HTR-8/SVneo (cell line): ENCODE data around the gene POGLUT3.

ENCODE experiments used
- DNase-seq: peaks from one replicate; pipeline ENCODE4 v3.0.0; 2011; ENCODE audit warnings: low spot score, mixed read lengths; ENCODE audit not compliant: insufficient read length
- FAIRE-seq: peaks from 2 replicates; lab custom pipeline; 2011; peaks lifted over from hg19 to GRCh38; lab: Jason Lieb, UNC

Gene POGLUT3, protein sequence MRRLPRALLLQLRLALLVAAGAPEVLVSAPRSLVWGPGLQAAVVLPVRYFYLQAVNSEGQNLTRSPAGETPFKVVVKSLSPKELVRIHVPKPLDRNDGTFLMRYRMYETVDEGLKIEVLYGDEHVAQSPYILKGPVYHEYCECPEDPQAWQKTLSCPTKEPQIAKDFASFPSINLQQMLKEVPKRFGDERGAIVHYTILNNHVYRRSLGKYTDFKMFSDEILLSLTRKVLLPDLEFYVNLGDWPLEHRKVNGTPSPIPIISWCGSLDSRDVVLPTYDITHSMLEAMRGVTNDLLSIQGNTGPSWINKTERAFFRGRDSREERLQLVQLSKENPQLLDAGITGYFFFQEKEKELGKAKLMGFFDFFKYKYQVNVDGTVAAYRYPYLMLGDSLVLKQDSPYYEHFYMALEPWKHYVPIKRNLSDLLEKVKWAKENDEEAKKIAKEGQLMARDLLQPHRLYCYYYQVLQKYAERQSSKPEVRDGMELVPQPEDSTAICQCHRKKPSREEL

DNA sequence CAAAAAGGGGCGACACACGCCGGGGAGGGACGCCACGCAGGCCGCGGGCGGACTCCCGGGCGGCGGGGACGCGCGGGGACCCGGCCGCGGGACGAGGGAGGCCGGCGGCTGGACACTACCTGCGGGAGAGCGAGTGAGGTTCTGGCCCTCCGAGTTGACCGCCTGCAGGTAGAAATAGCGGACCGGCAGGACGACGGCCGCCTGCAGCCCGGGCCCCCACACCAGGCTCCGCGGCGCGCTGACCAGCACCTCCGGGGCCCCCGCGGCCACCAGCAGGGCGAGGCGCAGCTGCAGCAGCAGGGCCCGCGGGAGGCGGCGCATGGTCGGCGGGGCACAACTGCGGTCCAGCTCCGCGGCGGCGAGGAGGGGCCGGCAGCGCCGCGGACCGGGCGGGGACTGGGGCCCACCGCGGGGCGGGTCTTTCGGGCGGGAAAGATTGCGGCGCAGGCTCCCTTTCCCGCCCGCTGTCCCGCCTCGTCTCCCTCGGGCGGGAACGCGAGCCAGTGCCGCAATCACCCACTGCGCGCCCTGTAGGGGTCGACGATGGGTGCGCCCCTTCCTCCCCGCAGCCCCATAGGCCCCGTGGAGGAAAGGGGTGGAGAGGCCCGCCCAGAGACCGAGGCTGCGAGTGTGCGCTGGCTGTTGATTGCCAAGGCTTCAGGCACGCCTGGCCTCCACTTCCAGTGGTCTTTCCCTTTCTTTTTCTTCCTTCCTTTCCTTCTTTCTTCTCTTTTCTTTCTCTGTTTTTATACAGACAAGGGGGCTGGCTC, at the start of gene POGLUT3:
TSS of gene POGLUT3 (minus strand) at position 339 of the 770 bp plus-strand sequence. CDS start at position 321, 18 bp downstream.
- DNase-seq (peak; percentile 69), FAIRE-seq (no peak)

DNA sequence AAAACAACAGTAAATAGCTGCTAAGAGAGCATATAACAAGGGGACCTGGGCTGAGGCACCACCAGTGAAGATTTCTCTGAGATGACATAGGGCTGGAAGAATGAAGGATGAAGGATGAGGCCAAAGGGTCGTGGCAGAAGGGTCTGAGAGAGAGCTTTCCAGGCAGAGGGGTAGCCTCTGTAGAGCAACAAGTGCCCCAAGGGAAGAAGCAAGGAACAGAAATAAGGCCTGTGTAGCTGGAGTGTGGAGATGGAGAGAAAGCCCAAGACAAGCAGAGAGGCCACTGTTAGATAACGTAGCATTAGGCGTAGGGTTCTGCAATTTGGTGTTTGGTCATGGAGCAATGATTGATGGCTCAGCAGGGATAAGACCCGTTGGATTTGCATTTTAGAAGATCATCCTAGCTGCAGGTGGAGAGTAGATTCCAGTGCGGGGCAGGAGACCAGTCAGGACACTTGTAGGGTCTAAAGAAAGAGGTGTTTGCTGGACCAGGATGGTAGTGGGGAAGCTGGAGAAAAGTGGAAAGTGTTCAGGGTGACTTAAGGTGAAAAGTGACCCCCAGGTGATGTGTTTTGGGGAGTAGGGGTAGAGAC, 47.8 kb upstream of the POGLUT3 start:
- DNase-seq (no peak), FAIRE-seq (no peak)

DNA sequence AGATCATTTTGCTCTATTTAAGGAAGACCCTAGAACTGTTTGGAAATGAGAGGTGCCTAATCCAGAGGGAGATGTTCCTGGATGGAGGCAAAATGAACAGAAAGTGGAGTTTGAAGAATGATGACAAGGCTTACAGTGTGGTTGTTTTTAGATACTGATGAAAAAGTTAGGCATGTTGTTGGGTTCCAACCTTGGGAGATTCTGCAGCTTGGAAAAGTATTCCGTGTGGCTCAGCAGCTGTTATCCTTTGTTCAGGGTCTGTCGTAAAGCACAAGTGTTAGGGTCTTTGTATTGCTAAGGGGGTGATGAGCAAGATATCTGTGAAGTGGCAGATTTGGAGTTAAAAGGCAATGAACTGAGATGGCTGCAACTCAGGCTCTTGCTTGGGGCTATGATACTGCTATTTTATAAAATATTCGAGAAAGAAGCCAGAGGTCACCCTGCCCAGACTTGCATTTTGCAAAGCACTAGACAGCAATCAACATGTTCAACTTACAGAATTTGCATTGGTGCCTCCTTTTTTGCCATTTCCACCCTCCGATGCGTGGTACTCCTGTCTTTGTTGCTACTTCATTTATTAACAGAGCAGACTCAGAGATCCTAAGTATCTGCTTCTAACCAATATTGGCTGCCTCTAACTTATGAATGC, 45.3 kb upstream of the POGLUT3 start:
- FAIRE-seq: no peak
- no peak for DNase-seq

DNA sequence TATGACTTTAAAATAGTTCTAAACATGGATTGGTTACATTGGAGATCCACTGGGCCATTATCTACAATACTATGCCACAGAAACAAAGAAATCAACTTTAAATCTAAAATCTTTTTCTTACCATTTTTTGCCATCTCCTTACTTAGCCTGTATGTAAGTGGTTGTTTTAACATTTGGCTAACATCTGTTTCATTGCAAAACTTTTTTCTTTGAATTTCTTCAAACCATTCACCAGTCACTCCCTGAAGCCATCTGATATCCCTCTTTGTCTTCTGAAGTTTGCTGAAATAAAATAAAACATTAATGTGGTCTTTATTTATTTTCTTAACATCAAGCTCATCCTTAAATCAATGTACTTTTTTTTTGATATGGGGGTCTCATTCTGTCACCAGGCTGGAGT, 43.3 kb upstream of the POGLUT3 start:
- no peak for FAIRE-seq

DNA sequence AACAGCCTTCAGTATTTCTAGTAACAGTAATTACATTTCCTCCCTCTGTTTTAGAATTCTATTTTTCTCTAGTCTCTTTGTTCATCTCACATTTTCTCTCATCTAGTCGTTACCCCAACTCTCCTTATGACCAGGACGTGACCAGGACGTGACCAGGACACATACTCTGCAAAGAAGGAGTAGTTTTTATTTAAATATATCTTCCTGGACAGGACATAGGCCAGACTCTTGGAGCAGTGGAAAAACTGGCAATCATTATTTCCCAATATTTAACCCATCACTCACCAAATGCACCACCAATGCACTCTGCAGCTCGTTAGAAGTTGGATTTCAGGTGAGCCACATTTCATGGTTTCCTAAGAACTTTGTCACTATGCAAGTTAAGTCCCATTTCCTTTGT, 40.3 kb upstream of the POGLUT3 start:
- no peak for FAIRE-seq
- DNase-seq: no peak

More for the DNA sequence above, 43.3 kb upstream of the POGLUT3 start:
- no peak for DNase-seq

DNA sequence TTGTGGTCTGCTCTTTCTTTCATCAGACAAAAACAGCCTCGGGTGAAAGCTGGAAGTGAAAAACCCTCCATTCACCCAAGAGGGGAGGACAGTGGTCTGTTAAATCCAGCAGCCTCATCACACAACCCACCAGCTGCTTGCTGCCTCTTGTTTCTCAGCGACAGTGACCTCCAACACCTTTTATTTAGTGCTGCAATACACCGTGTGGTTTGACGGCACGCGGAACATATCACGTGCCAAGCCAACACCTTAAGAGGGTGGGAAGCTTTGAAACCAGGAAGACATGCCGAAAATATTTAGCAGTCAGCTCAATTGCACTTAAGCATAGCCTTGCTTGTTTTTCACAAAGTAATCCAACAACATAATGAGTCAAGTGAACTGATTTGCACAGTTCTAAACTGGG, 39.8 kb upstream of the POGLUT3 start:
- DNase-seq: no peak
- FAIRE-seq: no peak

DNA sequence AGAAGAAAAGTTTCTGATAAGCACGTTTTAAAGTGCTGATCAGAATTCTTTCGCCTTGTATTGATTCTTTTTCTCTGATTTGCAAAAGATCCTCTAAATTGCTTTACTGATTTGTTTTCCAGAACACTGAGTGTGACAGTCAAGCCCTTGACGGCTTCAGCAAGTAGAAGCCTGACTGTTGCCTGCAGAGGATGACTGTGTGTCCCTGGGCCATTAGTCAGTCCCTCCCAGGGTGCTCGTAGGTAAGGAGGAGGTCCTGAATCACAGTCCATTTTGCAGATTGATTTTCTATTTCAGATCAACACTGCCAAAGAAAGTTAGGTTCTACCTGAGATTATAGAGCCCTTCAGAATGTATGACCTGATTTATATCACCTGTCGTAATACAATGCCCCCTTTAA, 38.6 kb upstream of the POGLUT3 start:
- no peak for FAIRE-seq

DNA sequence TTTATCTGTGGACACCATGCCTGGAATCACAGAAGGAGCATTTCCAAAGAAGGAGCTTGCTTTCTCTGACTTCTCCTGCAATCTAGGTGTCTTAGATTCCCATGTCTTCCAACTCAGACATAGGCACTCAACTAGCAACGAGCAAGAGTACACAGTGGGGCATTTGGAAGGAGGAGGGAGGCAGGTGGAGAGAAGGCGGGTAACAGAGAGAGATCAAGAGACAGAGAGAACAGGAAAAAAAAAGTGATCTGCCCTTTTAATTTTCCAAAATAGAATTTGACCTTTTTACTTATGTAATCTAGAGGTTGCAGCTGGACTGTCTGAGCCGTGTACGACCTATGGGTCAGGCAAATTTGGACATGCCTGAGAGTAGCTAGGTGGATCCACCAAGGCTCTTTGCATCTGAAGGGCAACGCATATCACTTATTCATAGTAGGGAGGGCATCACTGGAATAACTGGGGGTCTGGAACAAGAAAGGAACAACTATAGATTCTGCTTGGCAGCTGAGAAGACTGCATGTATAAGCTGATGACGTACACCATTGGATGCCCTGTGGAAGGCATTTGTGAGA, 37.3 kb upstream of the POGLUT3 start:
- FAIRE-seq: no peak

More for the DNA sequence above, 38.6 kb upstream of the POGLUT3 start:
- no peak for DNase-seq

DNA sequence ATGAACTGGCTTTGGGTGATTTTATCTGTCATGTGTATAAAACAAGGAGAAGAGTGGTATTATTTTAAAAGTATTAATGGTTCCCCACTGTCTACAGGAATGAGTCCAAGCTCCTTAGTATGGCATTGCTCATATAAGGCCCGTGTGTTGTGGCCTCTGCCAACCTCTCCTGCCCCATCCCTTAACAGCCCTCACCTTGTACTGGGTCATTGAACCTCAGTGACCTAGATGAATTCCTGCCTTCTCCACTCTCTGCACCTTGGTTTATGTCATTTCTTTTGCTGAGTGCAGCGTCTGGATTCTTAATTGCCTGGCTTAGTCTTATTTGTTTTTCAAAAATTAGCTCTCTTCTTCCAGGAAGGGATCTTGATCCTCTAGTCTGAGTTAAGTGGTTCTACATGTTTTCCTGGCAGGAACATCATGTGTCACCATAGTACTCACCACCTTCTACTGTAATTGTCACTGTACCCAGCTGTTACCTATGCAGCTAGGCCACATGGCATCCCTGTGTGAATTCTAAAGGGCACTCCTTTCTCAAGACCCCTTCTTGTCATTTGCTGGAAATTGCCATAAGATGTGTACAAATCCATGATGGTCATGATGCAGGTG, 36.2 kb upstream of the POGLUT3 start:
- FAIRE-seq (peak; percentile 52), DNase-seq (no peak)

More for the DNA sequence above, 37.3 kb upstream of the POGLUT3 start:
- DNase-seq: no peak

DNA sequence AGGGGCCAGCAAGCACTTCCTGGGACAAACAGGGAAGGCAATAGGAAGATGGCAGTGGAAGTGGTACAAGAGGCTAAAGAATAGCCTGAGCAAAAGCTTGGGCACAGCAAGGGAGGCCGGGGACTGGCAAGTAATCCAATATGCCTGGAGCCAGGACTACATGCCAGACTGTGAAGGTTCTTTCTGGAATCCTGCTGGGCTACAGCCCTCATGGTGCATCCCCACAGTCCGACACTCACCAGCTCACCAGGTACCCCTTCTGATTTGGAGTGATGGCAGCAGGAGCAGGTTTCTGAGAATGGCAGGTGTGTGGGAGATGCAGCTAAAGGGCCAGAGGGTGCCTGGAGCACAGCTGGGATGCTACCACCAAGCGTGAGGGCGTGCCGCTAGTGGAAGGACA, 32.2 kb upstream of the POGLUT3 start:
- FAIRE-seq: no peak

DNA sequence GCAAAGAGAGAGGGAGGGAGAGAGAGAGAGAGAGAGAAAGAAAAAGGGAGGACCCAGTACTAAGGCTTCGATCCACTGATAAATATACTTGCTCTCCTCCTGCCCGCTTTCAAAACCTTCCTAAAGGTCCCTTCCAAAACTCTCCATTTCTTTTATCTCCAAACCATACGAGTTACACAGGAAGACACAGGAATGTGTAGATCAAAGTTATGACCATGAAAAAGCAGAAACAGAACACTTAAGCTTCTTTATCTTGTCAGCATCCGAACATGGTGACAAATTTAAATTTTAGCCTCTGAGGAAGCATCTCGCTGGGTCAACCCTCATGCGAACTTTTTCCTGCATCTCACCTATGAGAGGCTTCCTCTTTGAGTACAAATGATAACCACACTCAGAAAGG, 29.2 kb upstream of the POGLUT3 start:
- no peak for DNase-seq
- FAIRE-seq: no peak

More for the DNA sequence above, 32.2 kb upstream of the POGLUT3 start:
- DNase-seq: no peak

DNA sequence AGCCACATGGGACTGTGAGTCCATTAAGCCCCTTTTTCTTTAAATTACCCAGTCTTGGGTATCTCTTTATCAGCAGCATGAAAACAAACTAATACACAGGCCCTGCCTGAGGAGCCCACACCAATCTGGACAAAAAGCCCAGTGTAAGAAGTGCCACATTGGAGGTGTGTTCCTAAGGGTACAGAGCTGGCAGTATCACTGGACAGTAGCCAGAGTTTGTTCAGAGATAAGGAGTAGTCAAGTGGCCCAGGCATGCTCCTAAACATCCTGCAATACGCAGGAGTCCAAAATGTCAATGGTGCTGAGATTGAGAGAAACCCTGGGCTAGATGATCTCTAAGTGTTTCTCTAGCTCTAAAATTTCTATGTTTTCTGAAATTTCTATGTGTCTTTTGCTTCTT, 27.0 kb upstream of the POGLUT3 start:
- no peak for DNase-seq
- no peak for FAIRE-seq

DNA sequence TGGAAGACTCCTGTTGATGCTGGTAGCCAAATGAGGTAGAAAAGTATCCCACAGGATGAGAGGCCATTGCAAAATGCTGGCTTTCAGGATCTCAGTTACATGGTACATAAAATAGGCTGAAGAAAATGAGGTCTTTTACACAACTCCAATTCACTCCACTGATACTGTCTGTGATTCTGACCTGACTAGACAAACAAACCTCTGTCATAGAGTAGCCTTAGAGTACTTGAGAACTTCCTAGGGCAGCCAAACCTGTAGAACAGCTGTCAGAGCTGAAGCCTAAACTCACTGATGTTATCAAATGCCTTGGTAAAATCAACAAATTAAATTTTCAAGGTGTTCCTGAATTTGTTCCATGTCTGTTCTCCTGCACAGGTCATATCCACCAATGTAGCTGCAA, 26.2 kb upstream of the POGLUT3 start:
- no peak for FAIRE-seq
- no peak for DNase-seq

DNA sequence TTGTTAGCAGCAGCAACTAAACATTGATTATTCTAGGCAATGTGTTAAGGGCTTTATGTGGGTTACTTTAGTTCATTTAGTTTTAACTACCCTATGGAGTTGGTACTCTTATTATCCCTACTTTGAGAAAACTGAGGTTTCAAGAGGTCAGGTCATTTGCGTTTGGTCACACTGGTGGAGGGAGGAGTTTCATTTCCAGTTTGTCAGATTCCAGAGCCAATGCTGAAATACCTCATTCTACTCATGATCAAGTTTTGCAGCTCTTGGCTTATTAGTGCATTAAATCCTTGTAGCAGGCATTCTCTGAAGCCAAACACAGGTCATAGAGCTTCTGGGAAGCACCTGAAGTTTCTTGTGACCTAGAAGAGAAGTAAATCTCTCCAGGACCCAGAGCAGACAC, 24.1 kb upstream of the POGLUT3 start:
- no peak for FAIRE-seq
- no peak for DNase-seq

DNA sequence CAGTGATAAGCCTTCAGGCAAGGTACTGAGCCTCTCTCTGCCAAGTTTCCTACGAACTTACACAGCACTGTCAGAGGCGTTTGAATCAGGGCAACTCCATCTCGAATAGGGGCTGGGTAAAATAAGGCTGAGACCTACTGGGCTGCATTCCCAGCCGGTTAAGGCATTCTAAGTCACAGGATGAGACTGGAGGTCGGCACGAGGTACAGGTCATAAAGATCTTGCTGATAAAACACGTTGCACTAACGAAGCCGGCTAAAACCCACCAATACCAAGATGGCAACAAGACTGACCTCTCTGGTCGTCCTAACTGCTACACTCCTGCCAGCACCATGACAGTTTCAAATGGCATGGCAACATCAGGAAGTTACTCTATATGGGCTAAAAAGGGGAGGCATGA, 20.4 kb upstream of the POGLUT3 start:
- peak; percentile 60 for FAIRE-seq
- DNase-seq: no peak

DNA sequence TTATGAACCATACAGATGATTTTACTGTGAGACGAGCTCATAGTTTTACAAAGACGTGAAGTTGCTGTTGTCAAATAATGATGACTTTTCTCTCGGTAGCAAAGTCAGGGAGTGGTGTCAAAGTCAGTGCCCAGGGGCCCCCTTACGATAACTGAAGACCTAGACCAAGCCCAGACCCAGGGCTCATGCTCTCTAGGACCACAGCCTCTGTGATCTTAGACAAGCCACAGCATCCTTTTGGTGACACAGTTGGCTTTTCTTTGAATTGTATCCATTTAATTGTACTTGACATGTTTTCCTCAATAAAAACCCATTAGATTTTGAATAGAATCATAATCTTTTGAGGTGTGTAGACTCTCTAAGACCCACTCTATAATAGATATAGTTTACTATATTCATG, 17.9 kb upstream of the POGLUT3 start:
- FAIRE-seq (no peak), DNase-seq (no peak)

DNA sequence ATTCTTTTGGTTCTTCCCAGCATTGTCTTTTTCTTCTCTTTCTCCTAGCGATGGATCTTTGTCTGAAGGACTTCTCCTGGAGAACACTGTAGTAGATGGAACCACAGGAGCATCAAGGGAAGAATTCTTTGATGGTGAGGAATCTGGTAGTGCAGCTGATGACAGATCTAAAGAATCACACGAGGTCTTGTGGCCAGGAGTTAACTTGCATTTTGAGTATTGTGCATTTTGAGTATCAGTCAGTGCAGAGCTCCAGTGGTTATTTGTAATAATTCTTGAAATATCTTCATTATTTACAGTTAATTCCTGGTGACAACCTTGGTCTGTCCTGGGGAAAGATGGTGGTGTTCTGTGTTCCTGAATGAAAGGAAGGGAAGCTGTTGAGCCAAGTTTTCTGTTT, 14.5 kb upstream of the POGLUT3 start:
- FAIRE-seq (no peak), DNase-seq (no peak)

DNA sequence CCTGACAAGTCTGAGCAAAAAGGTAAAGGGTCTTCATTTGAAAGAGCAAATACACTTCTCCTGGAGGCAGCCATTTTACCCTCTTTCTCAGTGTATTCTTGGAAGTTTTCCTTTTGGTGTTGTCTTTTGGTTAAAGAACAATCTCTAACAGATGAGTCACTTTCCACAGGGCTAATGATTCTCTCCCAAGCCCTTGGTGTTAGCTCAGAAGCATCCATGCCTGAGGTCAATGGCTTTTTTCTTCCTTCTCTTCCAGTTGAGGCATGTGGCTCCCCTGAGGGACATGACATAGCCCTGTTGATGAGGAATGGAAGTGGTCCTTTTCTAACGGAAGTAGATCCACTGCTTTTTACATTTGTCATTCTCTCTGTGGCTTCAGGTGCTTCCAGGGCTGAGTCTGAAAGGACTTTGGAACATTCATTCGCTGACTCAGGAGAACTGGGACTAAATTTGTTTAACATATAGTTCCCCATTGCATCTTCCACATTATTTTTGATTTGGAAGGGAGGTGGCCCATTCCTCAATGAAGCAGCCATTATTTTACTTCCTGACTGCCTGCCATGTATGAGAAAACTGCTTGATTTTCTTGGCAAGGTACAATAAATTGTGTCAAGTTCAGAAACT, 13.8 kb upstream of the POGLUT3 start:
- DNase-seq (no peak), FAIRE-seq (peak; percentile 46)
